T1000 (cell line): ENCODE measurements around the gene MAGEC3.
A peak's percentile ranks its signal among the peaks of the same experiment; 100 is the strongest.

Experiments
- DNase-seq: peaks from one replicate; lab custom pipeline; 2025; ENCODE audit warnings: mixed read lengths; lab: John Stamatoyannopoulos, UW

The MAGEC3 gene

DNA sequence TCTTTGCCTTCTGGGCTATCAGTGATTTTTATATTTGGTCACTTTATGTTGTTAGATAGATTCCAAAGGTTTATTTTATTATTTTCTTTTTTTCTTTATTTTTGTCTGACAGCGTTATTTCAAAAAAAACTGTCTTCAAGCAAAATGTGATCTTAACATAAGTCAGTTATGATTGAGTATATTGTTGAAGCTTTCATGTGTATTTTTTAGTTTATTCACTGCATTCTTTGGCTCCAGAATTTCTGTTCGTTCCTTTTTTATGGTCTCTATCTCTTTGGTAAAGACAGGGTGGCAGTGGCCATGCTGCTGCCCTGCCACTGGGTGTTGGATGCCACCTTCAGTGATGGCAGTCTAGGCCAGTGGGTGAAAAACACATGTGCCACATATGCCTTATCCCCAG, at the start of gene MAGEC3:
Gene MAGEC3, plus strand, starts transcription at position 301 of the 400 bp plus-strand sequence. Its CDS starts 0 bp downstream, at position 301.
- no peak for DNase-seq

GRCh38 chrX:141791856-141792255, 46.3 kb upstream of the MAGEC3 start:
- DNase-seq: no peak

DNA sequence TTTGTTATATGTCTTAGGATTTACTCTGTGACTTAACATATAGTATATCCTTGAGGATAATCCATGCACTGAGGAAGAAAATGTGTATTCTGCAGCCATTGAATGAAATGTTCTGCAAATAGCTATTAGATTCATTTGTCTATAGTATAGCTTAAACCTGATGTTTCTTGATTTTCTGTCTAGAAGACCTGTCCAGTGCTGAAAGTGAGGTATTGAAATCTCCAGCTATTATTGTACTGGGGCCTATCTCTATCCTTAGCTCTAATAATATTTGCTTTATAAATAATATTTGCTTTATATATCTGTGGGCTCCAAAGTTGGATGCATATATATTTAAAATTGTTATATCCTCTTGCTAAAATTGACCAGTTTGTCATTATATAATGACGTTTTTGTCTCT, 26.7 kb upstream of the MAGEC3 start:
- DNase-seq: no peak

DNA sequence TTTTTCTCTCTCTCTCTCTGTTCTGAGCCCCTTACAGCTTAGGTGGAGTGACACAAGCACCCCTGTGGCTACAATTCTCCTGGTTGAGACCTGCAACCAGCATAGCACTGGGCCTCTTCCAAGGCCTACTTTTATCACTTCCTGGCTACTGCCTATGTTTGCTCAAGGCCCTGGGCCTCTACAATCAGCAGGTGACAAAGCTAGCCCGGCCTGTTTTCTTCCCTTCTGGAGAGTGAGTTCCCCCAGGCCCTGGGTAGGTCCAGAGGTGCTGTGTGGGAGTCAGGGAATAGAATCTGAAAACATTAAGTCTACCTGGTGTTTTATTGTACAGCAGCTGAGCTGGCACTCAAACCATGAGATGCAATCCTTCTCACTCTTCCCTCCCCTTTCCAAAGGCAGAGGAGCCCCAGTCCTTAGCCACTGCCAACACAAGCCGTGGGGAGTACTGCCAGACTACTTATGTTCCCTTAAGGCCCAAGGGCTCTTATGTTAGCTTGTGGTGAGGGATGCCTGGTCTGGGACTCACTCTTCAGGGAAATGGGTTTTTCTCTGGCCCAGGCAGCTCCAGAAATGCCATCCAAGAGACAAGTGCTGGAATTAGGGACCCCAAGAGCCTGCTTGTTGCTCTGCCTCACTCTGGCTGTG, 23.8 kb upstream of the MAGEC3 start:
- DNase-seq: no peak

DNA sequence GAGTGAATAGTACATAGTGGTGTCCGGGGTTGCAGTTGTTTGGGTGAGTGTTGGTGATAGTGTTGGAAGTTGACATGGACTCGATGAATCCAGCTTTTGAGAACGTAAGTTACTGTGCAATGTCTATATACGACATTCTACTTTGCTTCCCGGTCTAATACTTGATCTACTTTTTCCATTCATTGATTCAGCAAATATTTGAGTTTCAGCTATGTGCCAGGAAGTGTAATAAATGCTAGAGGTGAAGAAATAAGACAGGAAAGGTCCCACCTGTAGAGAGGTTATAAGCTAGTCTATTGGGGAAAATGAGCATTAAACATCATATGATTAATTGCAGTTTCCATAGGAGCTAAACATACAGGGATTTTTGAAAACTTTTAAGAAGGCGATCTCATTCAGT, 22.2 kb upstream of the MAGEC3 start:
- DNase-seq: no peak

GRCh38 chrX:141832247-141832646, 5.9 kb upstream of the MAGEC3 start:
- no peak for DNase-seq

DNA sequence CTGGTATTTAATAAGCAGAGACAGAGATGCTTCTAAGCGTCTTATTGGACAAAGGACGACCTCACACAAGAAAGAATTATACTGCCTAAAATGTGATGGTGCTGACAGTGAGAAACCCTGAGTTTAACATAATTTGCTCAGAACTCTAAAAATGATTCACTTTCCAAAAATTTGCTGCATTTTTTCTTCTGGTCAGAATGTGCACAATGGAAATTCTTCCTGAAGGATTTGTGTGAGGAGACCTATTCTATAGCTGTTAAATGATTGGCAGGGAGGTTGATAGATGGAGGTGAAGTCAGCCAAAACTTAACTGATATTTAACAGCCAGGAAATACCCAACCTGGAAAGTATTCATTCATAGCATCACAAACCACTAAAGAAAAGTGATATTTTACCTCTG, 1.7 kb downstream of the MAGEC3 start:
- DNase-seq: no peak

DNA sequence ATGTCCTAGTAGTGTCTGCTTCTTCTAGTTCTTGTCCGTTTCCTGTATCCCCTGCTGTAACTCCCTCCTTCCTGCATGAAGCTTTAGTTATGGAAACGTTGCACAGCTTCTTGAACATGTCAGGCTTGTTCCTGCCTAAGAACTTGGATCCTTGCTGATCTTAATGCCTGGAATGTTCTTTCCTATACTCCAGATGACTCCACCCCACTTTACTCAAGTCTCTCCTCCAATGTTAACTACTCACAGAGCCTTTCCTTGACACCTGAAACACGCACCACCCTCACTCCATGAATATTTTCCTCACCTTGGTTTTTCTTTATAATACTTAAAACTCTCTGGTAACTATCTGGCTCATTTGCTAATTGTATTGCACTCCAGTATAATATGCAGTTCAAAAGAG, 19.4 kb downstream of the MAGEC3 start:
- DNase-seq: no peak

- no peak for DNase-seq
These were observed 41.5 kb downstream of the MAGEC3 start for GRCh38 chrX:141879616-141880015.

GRCh38 chrX:141888811-141889210, 50.7 kb downstream of the MAGEC3 start:
- peak; percentile 8 for DNase-seq

DNA sequence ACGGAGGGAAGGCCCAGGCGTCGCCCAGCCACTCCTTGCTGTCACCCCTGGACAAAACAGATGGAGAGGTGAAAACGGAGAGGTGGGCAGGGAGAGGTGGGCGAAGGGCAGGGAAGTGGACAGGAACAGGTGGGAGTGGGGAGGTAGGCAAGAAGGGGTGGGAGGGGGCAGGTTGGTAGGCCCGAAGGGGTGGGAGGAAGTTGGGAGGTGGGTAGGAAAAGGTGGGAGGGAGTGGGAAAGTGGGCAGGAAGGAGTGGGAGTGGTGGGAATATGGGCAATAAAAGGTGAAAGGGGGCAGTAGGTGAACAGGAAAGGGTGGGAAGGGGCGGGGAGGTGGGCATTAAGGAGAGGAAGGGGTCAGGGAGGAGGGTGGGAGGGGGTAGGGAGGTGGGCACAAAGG, 56.6 kb downstream of the MAGEC3 start:
- no peak for DNase-seq

- DNase-seq: no peak
These were observed 59.6 kb downstream of the MAGEC3 start for GRCh38 chrX:141897690-141898089.

DNA sequence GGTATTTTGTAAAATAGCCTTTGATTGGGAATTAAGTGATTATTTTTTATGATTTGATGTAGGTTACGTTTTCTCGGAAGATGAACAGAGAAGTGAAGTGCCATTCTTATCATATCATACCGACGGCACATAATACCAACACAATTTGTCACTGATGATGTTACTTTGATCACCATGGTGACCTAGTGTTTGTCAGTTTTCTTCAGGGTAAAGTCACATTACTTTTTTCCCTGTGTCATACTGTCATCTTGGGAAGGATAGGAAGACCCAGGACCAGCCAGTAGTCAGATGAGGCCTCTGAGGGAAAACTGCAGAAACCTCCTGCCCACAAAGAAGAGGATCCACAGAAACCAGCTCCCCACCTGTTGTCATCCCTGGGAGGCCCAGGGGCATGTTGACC, 64.2 kb downstream of the MAGEC3 start:
- DNase-seq: no peak

DNA sequence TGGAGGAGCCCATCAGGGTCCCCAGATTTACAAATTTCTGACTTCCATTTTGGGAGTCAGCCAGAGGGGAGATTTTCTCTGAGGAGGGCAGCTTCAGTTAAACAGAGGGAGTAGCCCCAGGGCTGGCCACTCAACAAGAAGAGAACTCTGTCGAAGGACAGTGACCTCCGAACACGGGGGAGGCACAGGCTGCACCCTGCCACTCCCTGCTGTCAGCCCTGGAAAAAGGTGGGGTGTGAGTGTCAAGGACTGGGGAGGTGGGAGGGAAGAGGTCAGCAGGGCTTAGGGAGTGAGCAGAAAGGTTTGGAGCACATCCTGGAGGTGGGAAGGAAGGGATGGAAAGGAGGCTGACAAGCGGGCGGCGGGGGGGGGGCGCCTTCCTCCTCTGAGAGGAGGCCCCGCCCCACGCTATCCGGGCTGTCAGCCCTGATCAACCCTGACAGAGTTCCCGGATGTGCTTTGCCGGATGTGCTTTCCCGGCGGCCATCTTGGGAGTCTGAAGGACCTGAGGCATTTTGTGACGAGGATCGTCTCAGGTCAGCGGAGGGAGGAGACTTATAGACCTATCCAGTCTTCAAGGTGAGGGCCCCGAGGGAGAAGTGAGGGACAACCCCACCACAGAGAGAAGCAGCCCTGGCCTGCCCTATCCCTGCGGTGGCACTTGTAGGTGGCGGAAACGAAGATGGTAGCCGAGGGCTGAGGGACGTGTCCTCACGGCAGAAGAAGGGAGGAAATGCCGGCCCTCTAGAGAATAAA, 65.5 kb downstream of the MAGEC3 start, which contains the start of gene MAGEC1:
Gene MAGEC1, plus strand, starts transcription at position 495 of the 756 bp plus-strand sequence. CDS start 1,179 bp downstream, outside the sequence.
- DNase-seq: no peak

DNA sequence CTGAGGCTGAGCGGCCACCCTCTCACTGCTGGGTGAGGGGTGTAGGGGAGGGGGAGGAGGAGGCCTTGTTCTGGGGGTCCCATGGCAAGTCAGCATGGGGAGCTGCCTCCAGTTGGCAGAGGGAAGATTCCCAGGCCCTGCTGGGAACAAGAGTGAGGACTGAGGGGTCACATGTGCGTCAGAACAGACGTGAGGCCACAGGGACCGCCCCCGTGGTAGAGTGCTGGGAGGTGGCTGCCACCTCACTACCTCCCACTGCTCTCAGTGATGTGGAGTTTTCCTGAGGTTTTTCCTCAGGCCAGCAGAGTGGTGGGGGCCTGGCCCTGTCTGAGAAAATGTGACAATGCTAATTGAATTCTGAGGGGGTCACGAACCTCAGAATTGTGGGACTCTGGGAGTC, 66.1 kb downstream of the MAGEC3 start:
- DNase-seq: no peak

DNA sequence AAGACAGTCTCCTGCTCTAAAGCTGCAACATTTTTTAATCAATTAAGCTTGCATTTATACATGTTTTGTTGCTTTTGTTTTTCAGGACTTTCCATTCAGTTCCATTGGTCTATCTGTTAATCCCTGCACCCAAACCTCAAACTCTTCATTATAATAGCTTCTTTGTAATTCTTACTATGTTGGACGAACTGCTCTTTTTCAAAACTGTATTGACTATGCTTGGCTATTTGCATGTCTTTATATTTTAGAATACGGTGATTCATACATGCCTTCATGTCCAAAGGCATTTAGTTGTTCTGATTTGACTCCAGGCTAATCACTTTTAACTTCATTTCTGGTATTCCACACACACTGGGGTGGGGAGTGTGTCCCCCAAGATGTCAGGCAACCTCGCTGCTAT, 79.7 kb downstream of the MAGEC3 start:
- no peak for DNase-seq

GRCh38 chrX:141924293-141924692, 86.2 kb downstream of the MAGEC3 start:
- DNase-seq: no peak

DNA sequence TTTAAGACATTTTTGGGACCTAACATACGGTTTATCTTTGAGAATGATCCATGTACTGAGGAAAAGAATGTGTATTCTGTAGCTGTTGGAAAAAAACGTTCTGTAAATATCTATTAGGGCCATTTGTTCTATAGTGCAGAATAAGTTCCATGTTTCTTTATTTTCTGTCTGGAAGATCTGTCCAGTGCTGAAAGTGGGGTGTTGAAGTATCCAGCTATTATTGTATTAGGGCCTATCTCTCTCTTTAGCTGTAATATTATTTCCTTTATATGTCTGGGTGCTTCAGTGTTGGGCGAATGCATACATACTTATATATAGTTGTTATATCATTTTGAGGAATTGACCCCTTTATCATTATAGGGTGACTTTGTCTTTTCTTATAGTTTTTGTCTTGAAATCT, 90.3 kb downstream of the MAGEC3 start:
- DNase-seq: no peak

- no peak for DNase-seq
These were observed 96.0 kb downstream of the MAGEC3 start for GRCh38 chrX:141934059-141934641.

DNA sequence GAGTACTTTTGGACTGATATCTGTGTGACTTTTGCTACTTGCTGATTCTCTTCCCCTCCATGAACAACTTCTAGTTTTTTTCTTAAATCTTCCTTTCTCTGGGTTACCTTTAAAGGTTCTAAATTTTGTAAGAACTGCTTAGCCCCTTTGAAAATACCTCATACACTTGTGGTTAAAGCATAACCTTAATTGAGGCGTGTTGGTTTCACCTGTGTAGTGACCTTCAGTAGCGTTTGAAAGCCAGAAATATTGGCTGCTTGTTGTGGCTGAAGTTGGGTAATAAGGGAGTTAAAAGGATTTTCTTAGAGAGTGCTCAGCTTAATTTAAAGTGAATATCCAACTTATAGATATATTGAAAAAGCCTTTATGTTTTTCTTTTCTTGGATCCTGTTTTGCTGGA, 97.5 kb downstream of the MAGEC3 start:
- no peak for DNase-seq

GRCh38 chrX:141936080-141936479, 98.0 kb downstream of the MAGEC3 start:
- no peak for DNase-seq

DNA sequence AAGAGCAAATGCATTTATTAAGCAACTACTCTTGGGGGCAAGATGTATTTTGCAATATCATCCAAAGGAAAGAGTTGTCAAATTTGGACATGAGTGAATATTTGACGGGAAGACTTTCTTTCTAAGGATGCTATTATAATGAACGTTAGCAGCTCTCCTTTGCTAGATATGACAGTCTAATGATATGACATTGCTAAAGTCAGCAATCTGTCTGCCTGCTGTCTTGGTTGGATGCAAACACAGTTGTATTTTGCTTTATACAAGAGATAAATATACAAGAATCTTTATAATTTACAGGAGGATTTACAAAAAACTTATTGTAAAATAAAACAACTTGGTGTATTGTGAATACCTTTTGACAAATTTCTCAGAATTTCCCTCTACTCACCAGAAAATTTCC, 103.1 kb downstream of the MAGEC3 start:
- no peak for DNase-seq

GRCh38 chrX:141945426-141945825, 107.3 kb downstream of the MAGEC3 start:
- no peak for DNase-seq
